GM19351 (cell line): ENCODE results near the gene AKAP11.

Experiments
- ATAC-seq: cut with Tn5 transposase; IDR thresholded peaks from one replicate; pipeline ENCODE4 v1.9.1; 2021; ENCODE audit warnings: mild to moderate bottlenecking, moderate library complexity; ENCODE audit not compliant: unreplicated experiment

The AKAP11 gene

GRCh38 chr13:42271337-42272114, 426 bp upstream of the AKAP11 start:
- peak; percentile 80 for ATAC-seq

DNA sequence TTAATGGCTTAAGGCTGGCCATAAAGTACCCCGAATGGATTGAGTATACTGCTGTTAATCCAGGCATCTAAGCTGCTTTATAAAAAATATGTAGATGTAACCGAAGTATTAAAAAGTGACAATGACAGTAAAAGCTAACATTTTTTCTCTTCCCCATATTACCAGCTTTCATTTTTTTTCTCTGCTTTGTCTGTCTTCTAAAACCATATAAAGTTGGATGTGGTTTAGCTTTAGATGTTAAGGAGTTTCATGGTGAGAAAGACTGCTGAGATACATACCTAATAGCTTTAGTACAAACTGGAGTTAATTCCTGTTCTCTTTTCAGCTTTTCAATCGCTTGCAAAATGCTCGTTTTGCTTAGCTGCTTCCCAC, 838 bp downstream of the AKAP11 start:
- ATAC-seq: no peak

DNA sequence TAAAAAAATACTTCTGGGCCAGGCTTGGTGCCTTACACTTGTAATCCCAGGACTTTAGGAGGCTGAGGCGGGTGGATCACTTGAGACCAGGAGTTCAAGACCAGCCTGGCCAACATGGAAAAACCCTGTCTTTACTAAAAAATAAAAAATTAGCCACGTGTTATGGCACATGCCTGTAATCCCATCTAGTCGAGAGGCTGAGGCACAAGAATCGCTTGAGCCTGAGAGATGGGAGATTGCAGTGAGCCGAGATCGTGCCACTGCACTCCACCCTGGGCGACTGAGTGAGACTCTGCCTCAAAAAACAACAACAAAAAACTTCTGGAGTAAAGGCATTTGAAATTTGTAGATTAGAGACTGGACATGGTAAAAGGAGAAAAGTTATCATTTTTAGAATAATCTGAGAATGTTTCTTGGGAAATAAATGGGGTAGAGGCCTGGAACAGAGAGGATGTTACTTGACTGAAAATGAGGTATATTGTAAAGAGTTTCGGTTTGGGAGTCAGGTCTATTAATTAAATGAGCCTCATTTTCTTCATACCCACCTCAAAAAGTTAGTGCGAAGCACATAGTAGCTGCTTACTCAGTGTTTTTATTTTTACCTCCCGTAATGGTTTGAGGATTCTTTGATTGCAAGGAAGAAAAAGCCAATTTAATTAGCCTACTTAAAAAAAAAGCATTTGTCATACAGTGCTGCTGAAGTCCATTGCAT, 2.6 kb downstream of the AKAP11 start:
- ATAC-seq: no peak

- ATAC-seq: peak; percentile 35
Measured at GRCh38 chr13:42275098-42275471, 3.1 kb downstream of the AKAP11 start.

- no peak for ATAC-seq
Measured at GRCh38 chr13:42275506-42275905, 3.6 kb downstream of the AKAP11 start.

DNA sequence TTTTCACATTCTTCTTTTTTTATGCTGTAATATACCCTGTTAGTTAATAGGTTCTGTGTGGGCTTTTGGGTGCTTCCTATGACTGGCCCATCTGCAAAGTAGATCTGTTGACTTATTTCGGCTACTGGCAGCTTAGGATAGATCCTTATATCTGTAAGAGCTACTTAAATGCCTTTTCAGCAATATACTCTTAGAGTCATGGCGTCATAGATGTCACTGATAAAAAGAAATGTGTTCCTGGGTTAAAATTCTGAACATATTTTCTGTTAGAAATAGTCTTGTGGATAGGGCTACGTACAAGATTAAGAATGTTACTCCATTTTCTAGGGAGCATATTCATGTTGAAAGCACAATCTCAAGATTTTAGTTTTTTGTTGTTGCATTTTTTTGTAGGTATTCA, 4.7 kb downstream of the AKAP11 start:
- no peak for ATAC-seq

DNA sequence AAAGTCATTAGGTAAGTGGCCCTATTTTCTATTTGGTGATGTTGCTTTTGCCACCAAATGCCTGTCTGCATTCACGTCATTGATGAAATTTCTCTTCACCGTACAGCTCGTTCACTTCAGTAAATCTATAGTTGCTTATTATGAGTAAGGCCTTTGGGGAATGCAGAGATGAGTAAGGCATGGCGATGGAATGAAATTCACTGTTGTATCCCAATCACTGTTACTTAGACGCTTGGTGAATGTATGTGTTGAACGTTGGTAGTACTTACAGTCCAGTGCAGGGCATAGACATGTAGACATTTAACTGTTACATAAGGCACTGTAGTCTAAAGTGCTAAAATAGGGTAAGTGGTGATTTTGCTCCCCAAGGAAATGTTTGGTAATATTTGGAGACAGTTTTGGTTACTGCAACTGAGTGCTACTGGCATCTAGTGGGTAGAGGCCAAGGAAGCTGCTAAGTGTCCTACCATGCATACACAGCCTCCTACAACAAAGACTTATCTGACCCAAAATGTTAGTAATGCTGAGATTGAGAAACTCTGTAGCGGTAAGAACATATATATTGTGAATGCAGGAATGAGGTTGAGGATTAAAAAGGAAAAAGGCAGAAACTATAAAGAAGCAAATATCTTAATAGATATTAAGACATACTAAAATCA, 5.8 kb downstream of the AKAP11 start:
- ATAC-seq: no peak

- no peak for ATAC-seq
Measured at GRCh38 chr13:42279080-42279479, 7.1 kb downstream of the AKAP11 start.

GRCh38 chr13:42279986-42280385, 8.0 kb downstream of the AKAP11 start:
- ATAC-seq: no peak

GRCh38 chr13:42280537-42280936, 8.6 kb downstream of the AKAP11 start:
- ATAC-seq: no peak

- ATAC-seq: no peak
Measured at GRCh38 chr13:42283574-42283973, 11.6 kb downstream of the AKAP11 start.

GRCh38 chr13:42284068-42284467, 12.1 kb downstream of the AKAP11 start:
- ATAC-seq: no peak

DNA sequence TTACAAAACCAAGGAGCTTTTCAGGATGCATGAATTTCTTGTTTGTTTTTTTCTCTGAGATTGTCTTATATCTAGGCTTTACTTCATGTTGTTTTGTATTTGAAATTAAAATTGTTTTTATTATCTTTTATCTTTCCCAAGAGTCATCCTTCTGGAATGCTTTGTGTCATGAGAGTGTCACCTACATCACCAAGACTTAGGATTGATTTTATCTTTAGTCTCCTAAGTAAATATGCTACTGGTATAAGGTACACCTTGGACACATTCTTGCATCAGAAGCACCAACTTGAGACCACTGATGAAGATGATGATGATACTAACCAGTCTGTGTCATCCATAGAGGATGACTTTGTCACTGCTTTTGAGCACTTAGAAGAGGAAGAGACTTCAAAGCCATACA, 26.4 kb downstream of the AKAP11 start:
- no peak for ATAC-seq

- no peak for ATAC-seq
Measured at GRCh38 chr13:42305503-42305902, 33.6 kb downstream of the AKAP11 start.

DNA sequence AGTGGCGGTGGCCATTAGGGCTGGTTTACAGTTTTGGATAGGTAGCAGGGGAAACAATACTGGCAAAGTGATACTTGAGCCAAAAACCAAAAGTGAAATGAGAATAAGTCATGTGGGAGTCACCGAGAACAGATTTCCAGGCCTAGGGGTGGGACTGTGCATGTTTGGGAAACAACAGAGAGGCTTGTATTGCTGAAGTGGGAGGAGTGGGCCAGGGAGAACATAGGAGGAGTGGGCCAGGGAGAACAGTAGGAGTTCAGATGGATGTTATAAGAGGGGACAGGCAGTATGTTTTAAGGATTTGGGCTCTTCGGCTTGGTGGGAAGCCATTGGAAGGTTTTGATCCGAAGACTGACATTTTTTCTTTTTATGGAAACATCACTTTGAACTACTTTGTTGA, 35.5 kb downstream of the AKAP11 start:
- no peak for ATAC-seq

GRCh38 chr13:42312817-42313431, 41.0 kb downstream of the AKAP11 start:
- ATAC-seq: no peak

- ATAC-seq: no peak
Measured at GRCh38 chr13:42318570-42318969, 46.6 kb downstream of the AKAP11 start.

DNA sequence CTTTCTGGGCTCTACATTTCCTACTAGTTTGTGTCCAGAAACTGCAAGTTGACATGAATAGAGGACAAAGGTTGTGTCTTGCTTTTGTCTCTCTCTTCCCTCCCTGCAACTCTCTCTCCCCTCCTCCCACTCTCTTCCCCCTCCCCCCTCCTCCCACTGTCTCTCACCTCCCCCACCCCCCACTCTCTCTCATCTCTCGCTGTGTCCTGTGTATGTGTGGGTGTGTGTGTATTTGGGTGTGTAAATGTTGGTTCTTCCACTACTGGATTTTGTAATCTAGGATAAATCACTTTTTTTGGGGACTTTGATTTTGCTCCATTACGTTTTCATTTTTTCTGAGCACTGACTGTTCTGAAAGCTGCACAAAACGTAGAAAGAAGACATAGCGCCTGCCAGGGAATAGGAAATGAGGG, 48.4 kb downstream of the AKAP11 start:
- ATAC-seq: no peak

- ATAC-seq: no peak
Measured at GRCh38 chr13:42322806-42323205, 50.9 kb downstream of the AKAP11 start.

DNA sequence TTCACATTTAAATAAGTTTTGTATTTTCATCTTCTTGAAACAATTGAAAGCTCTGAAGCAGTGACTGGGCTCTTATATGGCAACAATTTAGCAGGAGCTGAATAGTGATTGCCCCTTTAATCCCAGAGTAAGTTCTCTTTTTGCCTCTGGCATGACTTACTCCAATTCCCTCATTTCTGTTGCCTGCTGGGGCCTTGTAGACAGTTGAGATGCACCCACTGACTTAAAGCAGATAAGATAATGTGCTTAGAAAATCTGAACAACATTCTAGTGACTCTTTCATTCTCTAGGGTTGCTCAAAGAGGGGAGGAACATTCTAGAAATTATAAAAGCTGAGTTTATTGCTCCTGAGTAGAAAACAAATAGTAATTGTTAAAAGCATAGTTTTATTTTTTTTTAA, 52.8 kb downstream of the AKAP11 start:
- ATAC-seq: no peak

DNA sequence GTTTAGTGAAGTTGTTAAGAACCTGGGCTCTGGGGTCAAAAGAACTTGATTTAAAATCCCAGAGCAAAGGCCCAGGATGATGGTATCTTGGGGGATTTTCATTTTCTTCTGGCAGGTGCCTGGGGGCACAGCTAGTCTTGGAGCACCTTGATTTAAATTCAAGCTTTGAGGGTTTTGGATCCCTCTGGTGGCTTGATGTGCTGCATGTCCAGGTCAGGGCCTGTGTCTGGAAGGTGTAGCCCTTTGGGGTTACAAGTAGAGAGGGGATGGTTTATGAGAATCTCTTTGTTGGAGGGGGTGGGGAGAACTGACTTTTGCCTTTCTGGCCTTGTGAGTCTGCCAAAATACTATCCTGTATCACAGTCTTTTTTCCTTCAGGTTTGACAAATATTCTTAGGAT, 55.8 kb downstream of the AKAP11 start:
- no peak for ATAC-seq

DNA sequence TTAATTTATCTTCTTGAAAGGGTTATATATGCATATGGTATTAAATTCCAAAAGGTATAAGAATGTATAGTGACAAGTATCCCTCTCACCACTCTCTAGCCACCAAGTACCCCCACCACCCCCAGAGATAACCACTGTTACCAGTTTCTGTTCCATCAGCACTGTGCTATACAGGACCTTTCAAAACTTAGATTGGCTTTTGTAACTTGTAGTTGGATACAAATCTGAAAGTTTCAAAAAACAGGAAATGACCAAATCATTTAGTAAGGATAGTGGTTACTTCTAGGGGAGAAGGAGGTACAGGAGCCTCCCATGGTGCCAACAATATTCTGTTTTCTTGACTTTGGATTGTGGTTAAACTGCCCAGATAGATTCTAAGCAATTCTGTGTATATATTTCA, 56.7 kb downstream of the AKAP11 start:
- ATAC-seq: no peak
